Common myeloid progenitor, CD34-positive (primary cell): ENCODE data around the gene COL27A1.

Experiments used
- CTCF ChIA-PET: fragments of 350-600 bp; sonication (Branson Sonifier 250); formaldehyde crosslinking; loops from one replicate; lab custom pipeline; 2021; ENCODE audit warnings: antibody characterized with exemption; lab: Charles Lee
- POLR2A ChIA-PET: fragments of 350-600 bp; sonication (Branson Sonifier 250); formaldehyde crosslinking; loops from one replicate; lab custom pipeline; 2021; ENCODE audit warnings: antibody characterized with exemption; lab: Charles Lee
- DNase-seq, 3 donors: peaks; one replicate each; pipeline versions ENCODE4 v3.0.0 to v3.0.0-alpha.2; 2013
- H3K27ac ChIP-seq, 2 experiments: 1 replicate in 1 of 2; 2 replicates in 1 of 2; pipeline ENCODE4 v1.7.0; 2013; ENCODE audit warnings: inconsistent platforms in 2 of 2, low read length in 2 of 2, mild to moderate bottlenecking in 2 of 2, low read depth in 1 of 2, moderate library complexity in 1 of 2; ENCODE audit not compliant: severe bottlenecking in 2 of 2, insufficient read depth in 1 of 2, poor library complexity in 1 of 2
- H3K27me3 ChIP-seq, 5 experiments: replicated peaks in 2 of 5; 1 replicate in 3 of 5; 2 replicates in 2 of 5; pipeline versions ENCODE4 v1.6.1 to v1.7.0; 2013; ENCODE audit warnings: low read length in 4 of 5, mild to moderate bottlenecking in 2 of 5, moderate library complexity in 2 of 5, inconsistent platforms in 1 of 5; ENCODE audit not compliant: insufficient read depth in 5 of 5, control insufficient read depth in 4 of 5
- H3K36me3 ChIP-seq, 4 experiments: 1 replicate in 2 of 4; 2 replicates in 2 of 4; pipeline versions ENCODE4 v1.6.1 to v1.7.0; 2013; ENCODE audit warnings: low read length in 3 of 4, control low read depth in 1 of 4, mild to moderate bottlenecking in 1 of 4; ENCODE audit not compliant: control insufficient read depth in 4 of 4, insufficient read depth in 4 of 4
- H3K4me1 ChIP-seq, 4 experiments: 1 replicate in 3 of 4; 2 replicates in 1 of 4; pipeline versions ENCODE4 v1.6.1 to v1.7.1; 2013; ENCODE audit warnings: low read length in 3 of 4, mild to moderate bottlenecking in 3 of 4, control low read depth in 1 of 4, inconsistent platforms in 1 of 4, moderate library complexity in 1 of 4; ENCODE audit not compliant: control insufficient read depth in 4 of 4, insufficient read depth in 4 of 4; ENCODE audit errors: control extremely low read depth in 1 of 4
- H3K4me3 ChIP-seq, 7 experiments: 1 replicate in 4 of 7; 2 replicates in 3 of 7; pipeline versions ENCODE4 v1.5.1 to v1.7.0; 2013; ENCODE audit warnings: mild to moderate bottlenecking in 7 of 7, low read length in 6 of 7, moderate library complexity in 6 of 7, inconsistent platforms in 2 of 7, low read depth in 2 of 7, control low read depth in 1 of 7; ENCODE audit not compliant: insufficient read depth in 4 of 7, control insufficient read depth in 1 of 7; ENCODE audit errors: extremely low read depth in 1 of 7
- H3K9me3 ChIP-seq, 5 experiments: 1 replicate in 4 of 5; 2 replicates in 1 of 5; pipeline versions ENCODE4 v1.6.1 to v1.7.1; 2013; ENCODE audit warnings: low read length in 4 of 5, mild to moderate bottlenecking in 2 of 5, inconsistent platforms in 1 of 5, low read depth in 1 of 5, moderate library complexity in 1 of 5; ENCODE audit not compliant: control insufficient read depth in 4 of 5, insufficient read depth in 2 of 5; ENCODE audit errors: control extremely low read depth in 1 of 5
- WGBS: methylation state at CpG from one replicate; pipeline ENCODE4 v1.1.5; 2013; ENCODE audit not compliant: insufficient coverage; 5-methylcytosine and 5-hydroxymethylcytosine counted together

The COL27A1 gene

DNA sequence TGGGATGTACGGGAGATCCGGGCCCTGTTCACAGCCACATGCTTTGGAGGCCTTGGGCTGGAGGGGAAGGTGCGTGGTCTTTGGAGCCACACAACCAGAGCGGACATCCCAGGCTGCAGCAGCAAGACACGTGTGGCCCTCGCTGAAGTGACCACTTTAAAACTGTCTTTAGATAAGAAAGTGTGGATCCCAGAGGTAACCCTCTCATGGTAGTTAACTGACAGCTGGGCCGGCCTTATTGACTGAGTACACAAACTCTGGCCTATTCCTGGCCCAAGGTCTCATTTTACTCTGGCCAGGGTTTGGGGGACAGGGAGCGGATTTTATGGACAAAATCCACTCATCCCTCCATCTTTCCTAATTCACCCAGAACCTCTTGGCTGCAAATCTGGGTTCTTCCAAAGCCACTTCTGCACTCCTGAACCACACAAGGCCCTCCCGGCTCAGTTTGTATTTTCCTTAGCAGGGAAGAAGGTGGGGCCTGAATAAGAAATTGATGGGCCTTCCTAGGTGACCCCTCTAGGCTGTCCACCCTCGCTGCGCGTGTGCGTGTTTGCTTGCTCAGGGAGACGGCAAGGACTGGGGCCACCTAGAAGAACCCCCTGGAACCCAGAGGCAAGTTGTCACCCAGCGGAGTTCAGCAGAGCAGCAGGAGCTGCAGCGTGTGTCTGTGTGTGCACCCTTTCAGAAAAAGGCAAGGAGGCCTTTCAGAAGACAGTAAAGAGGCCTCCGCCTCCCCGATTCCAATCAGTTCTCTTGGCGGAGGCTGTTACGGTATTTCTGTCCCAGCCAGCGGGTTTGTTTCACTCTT lies 94.3 kb downstream of the COL27A1 start:
- WGBS = 96% methylated on average over 20 of the region's 21 CpGs
- no peaks in the 10 kb centered on the region for H3K36me3 ChIP-seq
- ChIA-PET POLR2A (no interaction called here), CTCF (interaction anchor here (1.4 kb wide), 1 partner anchor 141 kb away, joined by 4 read pairs; no protein-coding TSS in a partner anchor)
- no peak overlapping the region for H3K27ac ChIP-seq
- no peak overlapping the region for H3K4me3 ChIP-seq
- H3K27me3 ChIP-seq = no peaks in the 10 kb centered on the region
- no peak for DNase-seq
- no peaks in the 10 kb centered on the region for H3K9me3 ChIP-seq
- no peaks in the 10 kb centered on the region for H3K4me1 ChIP-seq

DNA sequence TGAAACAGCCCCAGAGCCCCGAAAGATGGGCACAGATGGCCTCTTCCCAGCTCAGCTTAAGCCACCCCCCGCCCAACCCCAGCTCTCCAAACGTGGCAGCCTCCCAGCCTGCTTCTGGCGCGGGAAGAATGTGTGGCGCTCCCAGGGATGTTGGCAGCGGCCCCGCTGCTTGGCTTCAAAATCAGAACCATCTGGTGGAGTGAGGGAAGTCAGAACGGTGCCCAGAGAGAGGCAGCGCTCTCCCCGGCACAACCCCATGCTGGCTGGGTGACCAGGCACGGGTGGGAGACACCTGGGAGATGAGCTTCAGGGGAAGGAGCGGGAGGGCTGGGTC lies 94.9 kb downstream of the COL27A1 start:
- CTCF ChIA-PET = interaction anchor here (1.4 kb wide), 1 partner anchor 142 kb away, joined by 4 read pairs; no protein-coding TSS in a partner anchor
- Histone ChIP-seq H3K4me1 (no peaks in the 10 kb centered on the region), H3K9me3 (no peaks in the 10 kb centered on the region), H3K27ac (no peak overlapping the region), H3K36me3 (no peaks in the 10 kb centered on the region), H3K27me3 (no peaks in the 10 kb centered on the region), H3K4me3 (no peak overlapping the region)
- no peak for DNase-seq
- POLR2A ChIA-PET = no interaction called here
- 92% methylated on average over 13 of the region's 13 CpGs for WGBS

DNA sequence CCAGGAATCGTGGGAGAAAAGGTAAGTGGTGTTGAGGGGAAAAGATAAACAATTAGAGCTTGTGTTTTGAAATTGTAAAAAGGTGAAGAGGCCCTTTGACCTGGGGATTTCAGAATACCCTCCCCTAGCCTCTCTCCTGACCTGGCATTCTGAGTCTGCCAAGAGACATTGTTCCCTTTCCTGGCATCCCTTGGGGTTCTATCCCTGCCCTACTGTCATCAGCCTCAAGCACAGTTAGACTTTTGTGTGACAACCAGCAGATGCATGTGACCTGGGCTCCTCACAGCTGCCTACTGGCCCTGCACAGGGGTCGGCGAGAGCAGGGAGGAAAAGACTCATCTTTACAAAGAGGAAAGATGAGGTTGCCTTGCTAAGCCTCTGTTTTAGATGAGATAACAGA lies 95.3 kb downstream of the COL27A1 start:
- WGBS = 40% methylated on average over 1 of the region's 3 CpGs
- Histone ChIP-seq H3K4me3 (no peak overlapping the region), H3K9me3 (no peaks in the 10 kb centered on the region), H3K27ac (no peak overlapping the region), H3K4me1 (no peaks in the 10 kb centered on the region), H3K36me3 (no peaks in the 10 kb centered on the region), H3K27me3 (peaks cover 0 to under 1% (median 0%) of the 10 kb centered on the region in 5 experiments)
- CTCF ChIA-PET = interaction anchor here (1.0 to 1.4 kb wide), 2 partner anchors 24 to 142 kb away, joined by 3 to 4 read pairs; no protein-coding TSS in a partner anchor
- POLR2A ChIA-PET = no interaction called here
- no peak for DNase-seq

DNA sequence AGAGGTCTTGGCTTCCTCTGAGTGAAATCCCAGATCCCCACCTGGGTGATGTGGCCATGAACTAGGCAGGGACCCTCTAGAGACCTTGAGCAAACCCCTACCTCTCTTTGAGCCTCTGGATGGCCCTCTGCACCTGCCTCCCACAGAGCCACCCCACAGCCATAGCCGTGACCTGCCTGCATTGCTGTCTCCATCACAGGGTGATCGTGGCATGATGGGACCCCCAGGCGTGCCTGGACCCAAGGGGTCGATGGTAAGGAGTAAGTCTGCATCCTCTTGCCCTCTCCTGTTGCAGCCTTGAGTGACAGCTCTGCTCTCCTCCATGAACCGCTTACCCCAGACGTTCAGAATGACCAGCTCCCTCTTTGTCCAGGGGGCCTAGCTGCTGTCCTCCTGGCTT lies 97.1 kb downstream of the COL27A1 start:
- CTCF ChIA-PET = no interaction called here
- POLR2A ChIA-PET = no interaction called here
- no peaks in the 10 kb centered on the region for H3K9me3 ChIP-seq
- 94% methylated on average over 6 of the region's 6 CpGs for WGBS
- no peaks in the 10 kb centered on the region for H3K36me3 ChIP-seq
- no peak overlapping the region for H3K27ac ChIP-seq
- no peak for DNase-seq
- H3K4me1 ChIP-seq = no peaks in the 10 kb centered on the region
- peaks cover 0 to 2% (median 0%) of the 10 kb centered on the region in 5 experiments for H3K27me3 ChIP-seq
- no peak overlapping the region for H3K4me3 ChIP-seq

DNA sequence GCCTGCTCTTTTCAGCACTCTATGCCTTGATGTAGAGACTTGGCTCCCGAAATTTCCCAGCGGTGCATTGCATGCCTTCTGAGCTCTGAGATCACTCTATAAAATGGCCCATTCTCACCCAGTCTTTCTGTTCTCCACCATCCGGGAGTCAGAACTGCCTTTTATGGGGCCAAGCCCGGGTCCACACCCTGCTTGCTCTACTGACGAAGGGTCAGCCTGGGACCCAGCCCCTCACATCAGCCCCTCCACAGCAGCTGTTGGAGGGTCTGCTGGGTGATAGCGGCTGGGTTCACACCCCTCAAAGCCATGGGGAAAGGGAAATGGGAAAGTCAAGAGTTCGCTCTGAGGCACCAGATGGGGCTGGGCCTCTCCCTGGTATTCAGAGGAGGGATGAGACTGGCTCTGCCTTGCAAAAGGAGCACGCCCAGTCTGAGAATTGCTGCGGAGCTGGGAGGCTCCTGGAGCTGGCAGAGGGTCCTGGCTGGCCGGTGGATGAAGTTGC lies 101.5 kb downstream of the COL27A1 start:
- H3K27ac ChIP-seq = no peak overlapping the region
- no peaks in the 10 kb centered on the region for H3K36me3 ChIP-seq
- POLR2A ChIA-PET = no interaction called here
- no peak for DNase-seq
- WGBS = 98% methylated on average over 10 of the region's 10 CpGs
- H3K9me3 ChIP-seq = no peaks in the 10 kb centered on the region
- no peak overlapping the region for H3K4me3 ChIP-seq
- H3K27me3 ChIP-seq = peaks cover 0 to 2% (median 0%) of the 10 kb centered on the region in 5 experiments
- CTCF ChIA-PET = no interaction called here
- no peaks in the 10 kb centered on the region for H3K4me1 ChIP-seq

DNA sequence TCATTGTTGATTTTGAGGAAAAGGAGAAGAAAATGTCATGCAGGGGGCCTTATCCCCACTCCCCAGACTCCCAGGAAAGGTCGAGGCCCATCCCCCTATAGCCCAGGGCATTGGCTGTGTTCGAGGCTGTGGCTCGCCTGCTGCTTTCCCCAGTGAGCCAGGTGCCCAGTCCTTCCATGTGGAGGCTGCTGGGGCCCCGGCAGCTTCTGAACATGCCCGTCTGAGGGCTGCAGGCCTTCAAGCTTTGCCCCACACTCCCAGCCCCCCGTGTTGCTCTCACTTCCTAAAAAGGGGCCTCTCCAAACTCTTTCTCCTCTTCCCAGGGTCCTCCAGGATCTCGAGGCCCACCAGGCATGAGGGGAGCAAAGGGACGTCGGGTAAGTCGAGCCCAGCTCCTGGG lies 102.9 kb downstream of the COL27A1 start:
- H3K9me3 ChIP-seq = no peaks in the 10 kb centered on the region
- no peak overlapping the region for H3K27ac ChIP-seq
- H3K36me3 ChIP-seq = no peaks in the 10 kb centered on the region
- ChIA-PET CTCF (no interaction called here), POLR2A (no interaction called here)
- H3K4me1 ChIP-seq = no peaks in the 10 kb centered on the region
- WGBS = 91% methylated on average over 8 of the region's 10 CpGs
- DNase-seq = no peak
- peaks cover 0 to 2% (median 0%) of the 10 kb centered on the region in 5 experiments for H3K27me3 ChIP-seq
- H3K4me3 ChIP-seq = no peak overlapping the region
